ENCODE data around the gene PYURF. TPM values are rescaled to one million over a fixed set of nuclear protein-coding genes. Genes with fewer than 3 reads are reported as not detected.
A peak's percentile ranks its signal among the peaks of the same experiment; 100 is the strongest.
"Not testable (repeated sequence)": the region's sequence is repeated elsewhere in the genome, so short reads cannot be mapped to it uniquely, and the experiment has no call there.

PYURF gene
- 10 to 100 TPM; 56.1 to 59.3 TPM for total RNA-seq

GRCh38 chr4:88523325-88524129 lies at the start of gene PYURF:
PYURF (minus strand) TSS chr4:88523776; CDS start chr4:88523700, 76 bp downstream.
- H3K36me3 Mint-ChIP-seq (ENCODE audit: insufficient read depth in 2 of 2): peaks cover 3 to 8% of the 10 kb centered on the region in 2 donors
- DNase-seq: peak; percentile 85 to 87
- H3K9me3 Mint-ChIP-seq: no peaks in the 10 kb centered on the region
- ATAC-seq (replicated peaks in 1 of 2): peak; percentile 86 to 88
- peaks cover 54% of the 10 kb centered on the region for H3K4me1 Mint-ChIP-seq (ENCODE audit: low read depth)
- peak within 1 kb of the TSS; percentile 95 to 96 for H3K4me3 Mint-ChIP-seq
- H3K27me3 Mint-ChIP-seq (ENCODE audit: low read depth): no peaks in the 10 kb centered on the region
- H3K27ac Mint-ChIP-seq: peak within 1 kb of the TSS; percentile 93

GRCh38 chr4:88570001-88570400 lies 46.4 kb upstream of the PYURF start:
- Mint-ChIP-seq H3K27ac (no peak overlapping the region), H3K36me3 (ENCODE audit: insufficient read depth in 2 of 2) (peaks cover 0 to 2% of the 10 kb centered on the region in 2 donors), H3K4me1 (ENCODE audit: low read depth) (no peaks in the 10 kb centered on the region), H3K27me3 (ENCODE audit: low read depth) (no peaks in the 10 kb centered on the region), H3K9me3 (peaks cover 2 to 6% of the 10 kb centered on the region in 2 donors), H3K4me3 (no peak overlapping the region)
- ATAC-seq (replicated peaks in 1 of 2): no peak
- no peak for DNase-seq

DNA sequence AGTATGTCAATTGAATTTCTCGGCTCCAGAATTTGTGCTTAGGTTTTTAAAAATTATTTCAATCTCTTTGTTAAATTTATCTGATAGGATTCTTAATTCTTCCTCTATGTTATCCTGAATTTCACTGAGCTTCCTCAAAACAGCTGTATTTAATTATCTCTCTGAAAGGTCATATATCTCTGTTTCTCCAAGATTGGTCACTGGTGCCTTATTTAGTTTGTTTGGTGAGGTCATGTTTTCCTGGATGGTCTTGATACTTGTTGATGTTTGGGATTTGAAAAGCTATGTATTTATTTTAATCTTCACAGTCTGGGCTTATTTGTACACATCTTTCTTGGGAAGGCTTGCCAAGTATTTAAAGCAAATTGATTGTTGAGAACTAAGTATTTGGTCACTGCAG lies 44.0 kb upstream of the PYURF start:
- H3K4me1 Mint-ChIP-seq (ENCODE audit: low read depth): no peaks in the 10 kb centered on the region
- DNase-seq (no peak), ATAC-seq (replicated peaks in 1 of 2) (no peak)
- H3K9me3 Mint-ChIP-seq: peaks cover 2 to 6% of the 10 kb centered on the region in 2 donors
- no peak overlapping the region for H3K27ac Mint-ChIP-seq
- peaks cover 0 to 2% of the 10 kb centered on the region in 2 donors for H3K36me3 Mint-ChIP-seq (ENCODE audit: insufficient read depth in 2 of 2)
- no peak overlapping the region for H3K4me3 Mint-ChIP-seq
- H3K27me3 Mint-ChIP-seq (ENCODE audit: low read depth): no peaks in the 10 kb centered on the region

- no peak overlapping the region for H3K4me3 Mint-ChIP-seq
- no peaks in the 10 kb centered on the region for H3K9me3 Mint-ChIP-seq
- ATAC-seq (replicated peaks in 1 of 2) (no peak), DNase-seq (no peak)
- no peaks in the 10 kb centered on the region for H3K36me3 Mint-ChIP-seq (ENCODE audit: insufficient read depth in 2 of 2)
- no peaks in the 10 kb centered on the region for H3K4me1 Mint-ChIP-seq (ENCODE audit: low read depth)
- no peak overlapping the region for H3K27ac Mint-ChIP-seq
- no peaks in the 10 kb centered on the region for H3K27me3 Mint-ChIP-seq (ENCODE audit: low read depth)
Measured at GRCh38 chr4:88549815-88550214, 26.2 kb upstream of the PYURF start.

- Mint-ChIP-seq H3K4me3 (peak overlapping the region; percentile 16 to 33), H3K4me1 (ENCODE audit: low read depth) (peaks cover 23% of the 10 kb centered on the region), H3K27ac (peak overlapping the region; percentile 14)
- not testable (repeated sequence) for H3K9me3 Mint-ChIP-seq; ATAC-seq (replicated peaks in 1 of 2); H3K36me3 Mint-ChIP-seq (ENCODE audit: insufficient read depth in 2 of 2); H3K27me3 Mint-ChIP-seq (ENCODE audit: low read depth)
- peak; percentile 73 to 78 for DNase-seq
Measured at GRCh38 chr4:88539322-88540068, 15.9 kb upstream of the PYURF start.

DNA sequence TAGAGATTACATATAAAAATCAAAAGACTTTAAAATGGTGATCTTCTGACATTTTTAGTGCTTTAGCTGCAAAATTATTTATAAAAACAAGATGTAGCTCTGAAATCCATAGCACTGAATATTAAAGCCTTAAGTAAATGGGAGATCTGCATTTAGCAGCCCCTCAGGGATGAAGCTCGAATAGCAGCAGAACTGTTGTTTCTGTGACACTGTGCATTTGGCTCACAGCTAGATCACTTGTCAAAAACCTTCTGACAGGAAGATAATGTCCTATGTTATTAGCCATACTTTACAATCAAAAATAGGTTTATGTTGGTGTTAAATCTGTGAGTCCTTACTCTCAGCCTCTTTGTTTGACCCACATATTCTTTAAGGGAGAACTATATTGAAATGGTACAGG lies 14.1 kb upstream of the PYURF start:
- Mint-ChIP-seq H3K9me3 (no peaks in the 10 kb centered on the region), H3K4me3 (no peak overlapping the region), H3K4me1 (ENCODE audit: low read depth) (peaks cover 32% of the 10 kb centered on the region), H3K27me3 (ENCODE audit: low read depth) (no peaks in the 10 kb centered on the region), H3K36me3 (ENCODE audit: insufficient read depth in 2 of 2) (no peaks in the 10 kb centered on the region), H3K27ac (no peak overlapping the region)
- DNase-seq (no peak), ATAC-seq (replicated peaks in 1 of 2) (no peak)

- Mint-ChIP-seq H3K4me3 (peak overlapping the region in 1 of 2 donors; percentile 29), H3K36me3 (ENCODE audit: insufficient read depth in 2 of 2) (no peaks in the 10 kb centered on the region), H3K4me1 (ENCODE audit: low read depth) (peaks cover 32% of the 10 kb centered on the region), H3K27me3 (ENCODE audit: low read depth) (no peaks in the 10 kb centered on the region), H3K9me3 (no peaks in the 10 kb centered on the region), H3K27ac (peak overlapping the region; percentile 82)
- ATAC-seq (replicated peaks in 1 of 2): peak; percentile 86 to 89
- DNase-seq: peak in 1 of 2 donors; percentile 16
Measured at GRCh38 chr4:88535090-88535755, 11.6 kb upstream of the PYURF start.

DNA sequence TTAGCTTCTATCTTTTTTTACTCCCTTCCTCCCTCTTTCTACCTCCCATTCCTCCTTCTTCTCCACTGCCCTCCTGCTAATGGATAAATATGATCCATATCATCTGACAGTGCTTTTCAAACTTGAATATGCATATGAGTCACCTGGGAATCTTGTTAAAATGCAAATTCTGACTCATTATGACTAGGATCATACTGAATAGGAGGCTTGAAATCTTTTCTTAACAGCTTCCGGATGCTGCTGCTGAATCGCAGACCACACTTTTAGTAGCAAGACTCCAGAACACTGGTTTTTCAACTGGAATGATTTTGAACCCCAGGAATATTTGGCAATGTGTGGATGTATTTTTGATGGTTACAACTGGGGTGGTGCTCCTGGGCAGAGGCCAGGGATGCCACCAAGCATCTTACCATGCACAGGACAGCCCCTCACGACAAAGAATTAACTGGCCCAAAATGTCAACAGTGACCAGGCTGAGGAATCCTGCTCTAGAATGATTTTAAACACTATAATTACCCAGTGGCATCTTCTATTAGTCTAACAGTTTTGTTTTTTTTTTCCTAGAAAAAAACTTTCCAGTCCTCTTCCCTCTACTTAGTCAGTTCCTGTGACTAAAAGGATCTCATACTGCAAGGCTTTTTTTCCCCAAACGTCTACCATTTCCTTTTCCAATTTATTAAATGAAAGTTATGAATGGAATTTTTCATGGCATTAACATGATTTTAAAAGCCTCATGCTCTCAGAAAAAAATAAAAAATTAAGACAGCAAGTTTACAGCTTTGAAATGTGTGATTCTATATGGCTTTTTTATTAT lies 10.6 kb upstream of the PYURF start:
- peaks cover 25% of the 10 kb centered on the region for H3K4me1 Mint-ChIP-seq (ENCODE audit: low read depth)
- H3K4me3 Mint-ChIP-seq: no peak overlapping the region
- ATAC-seq (replicated peaks in 1 of 2) (no peak), DNase-seq (no peak)
- H3K27ac Mint-ChIP-seq: no peak overlapping the region
- no peaks in the 10 kb centered on the region for H3K27me3 Mint-ChIP-seq (ENCODE audit: low read depth)
- H3K36me3 Mint-ChIP-seq (ENCODE audit: insufficient read depth in 2 of 2): no peaks in the 10 kb centered on the region
- no peaks in the 10 kb centered on the region for H3K9me3 Mint-ChIP-seq

DNA sequence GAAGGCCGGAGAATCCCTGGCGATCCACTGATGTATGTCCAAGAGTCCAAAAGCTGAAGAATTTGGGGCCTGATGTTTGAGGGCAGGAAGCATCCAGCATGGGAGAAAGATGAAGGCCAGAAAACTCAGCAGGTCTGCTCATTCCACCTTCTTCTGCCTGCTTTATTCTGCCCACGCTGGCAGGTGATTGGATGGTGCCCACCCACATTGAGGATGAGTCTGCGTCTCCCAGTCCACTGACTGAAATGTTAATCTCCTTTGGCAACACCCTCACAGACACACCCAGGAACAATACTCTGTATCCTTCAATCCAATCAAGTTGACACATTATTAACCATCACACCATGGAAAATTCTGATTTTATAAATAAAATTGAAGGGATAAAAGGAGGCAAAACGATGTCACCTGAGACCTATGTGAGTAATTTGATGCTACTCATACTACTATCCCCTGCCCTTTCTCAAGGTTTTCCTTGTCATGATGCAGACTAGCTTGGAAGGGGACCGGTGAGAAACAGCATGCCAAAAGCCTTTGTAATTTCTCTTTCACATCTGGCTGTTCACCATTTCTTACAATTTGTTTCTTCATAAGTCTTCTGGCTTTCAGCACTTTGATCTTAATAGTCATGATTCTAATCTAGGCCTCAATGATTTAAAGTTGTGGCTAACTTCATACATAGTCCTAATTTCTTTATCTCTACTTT lies 9.7 kb upstream of the PYURF start:
- DNase-seq (no peak), ATAC-seq (replicated peaks in 1 of 2) (no peak)
- H3K27ac Mint-ChIP-seq: no peak overlapping the region
- H3K9me3 Mint-ChIP-seq: no peaks in the 10 kb centered on the region
- H3K4me3 Mint-ChIP-seq: no peak overlapping the region
- no peaks in the 10 kb centered on the region for H3K36me3 Mint-ChIP-seq (ENCODE audit: insufficient read depth in 2 of 2)
- peaks cover 27% of the 10 kb centered on the region for H3K4me1 Mint-ChIP-seq (ENCODE audit: low read depth)
- no peaks in the 10 kb centered on the region for H3K27me3 Mint-ChIP-seq (ENCODE audit: low read depth)

DNA sequence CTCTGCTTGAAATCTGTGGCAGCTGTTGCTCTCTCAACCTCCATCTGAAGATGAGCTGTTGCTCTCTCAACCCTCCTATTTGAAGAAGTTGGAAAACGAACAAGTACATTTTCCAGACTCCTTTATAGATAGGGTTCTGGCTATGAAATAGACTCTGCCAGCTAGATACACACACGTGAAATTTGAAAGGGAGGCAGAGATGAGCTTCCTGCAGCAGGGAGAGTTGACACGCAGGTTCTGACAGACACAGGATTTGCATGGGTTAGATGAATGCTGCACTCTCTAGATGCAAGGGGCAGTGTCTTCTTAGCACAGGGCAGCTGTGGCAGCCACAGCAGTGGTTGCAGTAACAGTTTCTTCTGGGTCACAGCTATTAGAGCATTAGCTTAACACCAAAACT lies 8.0 kb upstream of the PYURF start:
- Mint-ChIP-seq H3K27ac (no peak overlapping the region), H3K9me3 (no peaks in the 10 kb centered on the region), H3K36me3 (ENCODE audit: insufficient read depth in 2 of 2) (no peaks in the 10 kb centered on the region), H3K27me3 (ENCODE audit: low read depth) (no peaks in the 10 kb centered on the region), H3K4me3 (no peak overlapping the region), H3K4me1 (ENCODE audit: low read depth) (peaks cover 40% of the 10 kb centered on the region)
- no peak for DNase-seq
- ATAC-seq (replicated peaks in 1 of 2): no peak

DNA sequence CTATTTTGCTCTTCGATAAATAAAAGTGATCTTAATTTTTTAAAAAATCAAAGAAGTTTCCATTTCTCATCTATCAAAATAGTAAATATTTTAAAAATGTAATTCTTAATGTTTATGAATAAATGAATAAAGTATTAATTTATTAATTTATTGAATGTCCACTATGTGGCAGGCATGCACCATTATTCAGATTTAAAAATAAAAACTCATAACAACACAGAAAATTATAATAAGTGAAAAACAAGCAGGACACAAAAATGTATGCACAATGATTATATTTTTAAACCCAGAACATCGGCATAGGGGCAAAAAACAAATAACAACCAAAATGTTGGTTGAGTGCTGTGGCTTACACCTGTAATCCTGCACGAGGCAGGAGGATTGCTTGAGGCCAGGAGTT lies 5.3 kb upstream of the PYURF start:
- no peaks in the 10 kb centered on the region for H3K9me3 Mint-ChIP-seq
- peaks cover 42% of the 10 kb centered on the region for H3K4me1 Mint-ChIP-seq (ENCODE audit: low read depth)
- no peak for ATAC-seq (replicated peaks in 1 of 2)
- no peak overlapping the region for H3K27ac Mint-ChIP-seq
- H3K36me3 Mint-ChIP-seq (ENCODE audit: insufficient read depth in 2 of 2): no peaks in the 10 kb centered on the region
- no peak overlapping the region for H3K4me3 Mint-ChIP-seq
- H3K27me3 Mint-ChIP-seq (ENCODE audit: low read depth): no peaks in the 10 kb centered on the region
- no peak for DNase-seq

GRCh38 chr4:88527787-88528186 lies 4.2 kb upstream of the PYURF start:
- H3K4me3 Mint-ChIP-seq: no peak overlapping the region
- H3K27me3 Mint-ChIP-seq (ENCODE audit: low read depth): no peaks in the 10 kb centered on the region
- peaks cover 1% of the 10 kb centered on the region in 2 donors for H3K36me3 Mint-ChIP-seq (ENCODE audit: insufficient read depth in 2 of 2)
- DNase-seq: no peak
- no peak overlapping the region for H3K27ac Mint-ChIP-seq
- no peaks in the 10 kb centered on the region for H3K9me3 Mint-ChIP-seq
- peaks cover 39% of the 10 kb centered on the region for H3K4me1 Mint-ChIP-seq (ENCODE audit: low read depth)
- ATAC-seq (replicated peaks in 1 of 2): no peak

Measured in activated T-cell treated with anti-CD3 and anti-CD28 coated beads, Interleukin-2, amount 50 U/mL, for 72 hours (primary cell).